Endothelial cell (in vitro differentiated cells): ENCODE measurements around the gene KAZN. TPM values are rescaled to one million over a fixed set of nuclear protein-coding genes. Genes with fewer than 3 reads are reported as not detected.
"Not testable (repeated sequence)": the region's sequence is repeated elsewhere in the genome, so short reads cannot be mapped to it uniquely, and the experiment has no call there.

Source experiments
- DNase-seq: peaks from one replicate; pipeline ENCODE4 v3.0.0; 2021; ENCODE audit warnings: low spot score
- H3K27ac Mint-ChIP-seq: one replicate; pipeline ENCODE4 v1.8.0; 2021; ENCODE audit warnings: mixed read lengths, inconsistent platforms; ENCODE audit not compliant: unreplicated experiment
- H3K27me3 Mint-ChIP-seq: one replicate; pipeline ENCODE4 v1.8.0; 2021; ENCODE audit warnings: mild to moderate bottlenecking, moderate library complexity, mixed read lengths, inconsistent platforms; ENCODE audit not compliant: unreplicated experiment
- H3K36me3 Mint-ChIP-seq: one replicate; pipeline ENCODE4 v1.8.0; 2021; ENCODE audit warnings: mild to moderate bottlenecking, low read depth, mixed read lengths, inconsistent platforms; ENCODE audit not compliant: unreplicated experiment
- H3K4me1 Mint-ChIP-seq: one replicate; pipeline ENCODE4 v1.8.0; 2021; ENCODE audit warnings: mild to moderate bottlenecking, mixed read lengths, inconsistent platforms; ENCODE audit not compliant: unreplicated experiment
- H3K4me3 Mint-ChIP-seq: one replicate; pipeline ENCODE4 v1.8.0; 2021; ENCODE audit warnings: mild to moderate bottlenecking, mixed read lengths, inconsistent platforms; ENCODE audit not compliant: unreplicated experiment
- H3K9me3 Mint-ChIP-seq: one replicate; pipeline ENCODE4 v1.8.0; 2021; ENCODE audit warnings: mixed read lengths, inconsistent platforms; ENCODE audit not compliant: unreplicated experiment
- CTCF ChIP-seq: fragments of 200-600 bp; sonication (generic); IDR thresholded peaks from one replicate; pipeline ENCODE4 v1.5.0; 2021; ENCODE audit warnings: antibody characterized with exemption; ENCODE audit not compliant: unreplicated experiment
- total RNA-seq: library from RNA; stranded (reverse); fragmentation: NEBNext Ultra II Directional; extraction: Animal tissue kit (Norgen Biotek cat#: 25700); gene quantifications from one replicate; pipeline ENCODE4 v1.2.1, GENCODE V29; 2021; ENCODE audit not compliant: unreplicated experiment

The KAZN gene
- total RNA-seq, 1 donor from 2014 or later = 10.1 TPM

GRCh38 chr1:15128520-15129313, 530.2 kb downstream of the KAZN start:
- H3K4me1 Mint-ChIP-seq = no peaks in the 10 kb centered on the region
- H3K4me3 Mint-ChIP-seq = no peak overlapping the region
- H3K27me3 Mint-ChIP-seq = peaks cover 2% of the 10 kb centered on the region
- H3K27ac Mint-ChIP-seq = no peak overlapping the region
- peak; percentile 84 for DNase-seq
- peak; percentile 96 for TF ChIP-seq CTCF
- H3K9me3 Mint-ChIP-seq = peaks cover 4% of the 10 kb centered on the region
- H3K36me3 Mint-ChIP-seq = peaks cover 8% of the 10 kb centered on the region

GRCh38 chr1:15129944-15130343, 531.5 kb downstream of the KAZN start:
- Mint-ChIP-seq H3K36me3 (peaks cover 8% of the 10 kb centered on the region), H3K4me3 (no peak overlapping the region), H3K9me3 (peaks cover 4% of the 10 kb centered on the region), H3K27ac (no peak overlapping the region), H3K27me3 (peaks cover 3% of the 10 kb centered on the region), H3K4me1 (no peaks in the 10 kb centered on the region)
- TF ChIP-seq CTCF = no peak
- no peak for DNase-seq

GRCh38 chr1:15130607-15131006, 532.1 kb downstream of the KAZN start:
- peaks cover 3% of the 10 kb centered on the region for H3K27me3 Mint-ChIP-seq
- H3K4me3 Mint-ChIP-seq = no peak overlapping the region
- TF ChIP-seq CTCF = no peak
- peaks cover 4% of the 10 kb centered on the region for H3K9me3 Mint-ChIP-seq
- DNase-seq = no peak
- no peaks in the 10 kb centered on the region for H3K4me1 Mint-ChIP-seq
- H3K27ac Mint-ChIP-seq = no peak overlapping the region
- H3K36me3 Mint-ChIP-seq = peaks cover 8% of the 10 kb centered on the region

- no peak for TF ChIP-seq CTCF
- H3K27me3 Mint-ChIP-seq = peaks cover 3% of the 10 kb centered on the region
- DNase-seq = no peak
These were observed 534.5 kb downstream of the KAZN start for GRCh38 chr1:15132965-15133364.

GRCh38 chr1:15134285-15134684, 535.8 kb downstream of the KAZN start:
- no peak overlapping the region for H3K27ac Mint-ChIP-seq
- H3K4me3 Mint-ChIP-seq = no peak overlapping the region
- DNase-seq = no peak
- peaks cover 4% of the 10 kb centered on the region for H3K9me3 Mint-ChIP-seq
- peaks cover 5% of the 10 kb centered on the region for H3K4me1 Mint-ChIP-seq
- H3K36me3 Mint-ChIP-seq = peaks cover 7% of the 10 kb centered on the region
- peaks cover 3% of the 10 kb centered on the region for H3K27me3 Mint-ChIP-seq
- TF ChIP-seq CTCF = no peak

More at GRCh38 chr1:15132965-15133364, 534.5 kb downstream of the KAZN start:
- no peak overlapping the region for H3K4me3 Mint-ChIP-seq
- peaks cover 1% of the 10 kb centered on the region for H3K4me1 Mint-ChIP-seq
- H3K27ac Mint-ChIP-seq = no peak overlapping the region
- peaks cover 4% of the 10 kb centered on the region for H3K9me3 Mint-ChIP-seq
- peaks cover 8% of the 10 kb centered on the region for H3K36me3 Mint-ChIP-seq

GRCh38 chr1:15135604-15136003, 537.1 kb downstream of the KAZN start:
- not testable (repeated sequence) for H3K9me3 Mint-ChIP-seq, H3K36me3 Mint-ChIP-seq, DNase-seq, H3K4me3 Mint-ChIP-seq, H3K27ac Mint-ChIP-seq, H3K27me3 Mint-ChIP-seq
- peaks cover 17% of the 10 kb centered on the region for H3K4me1 Mint-ChIP-seq
